ENCODE measurements around the gene SNTG2. TPM values are rescaled to one million over a fixed set of nuclear protein-coding genes. Genes with fewer than 3 reads are reported as not detected.

SNTG2 gene
- total and polyA plus RNA-seq, 4 donors: not detected

- peaks cover 0 to 3% (median 2%) of the 10 kb centered on the region in 4 donors for H3K27me3 ChIP-seq (ENCODE audit: control insufficient read depth in 4 of 4, insufficient read depth in 4 of 4, low read length in 3 of 4)
- H3K36me3 ChIP-seq (ENCODE audit: control insufficient read depth in 4 of 4, insufficient read depth in 3 of 4, low read depth in 1 of 4, low read length in 3 of 4): no peaks in the 10 kb centered on the region
- no peaks in the 10 kb centered on the region for H3K4me1 ChIP-seq (ENCODE audit: control insufficient read depth in 4 of 4, insufficient read depth in 4 of 4, low read length in 3 of 4)
- WGBS: 72% methylated on average over 6 of the region's 6 CpGs
- H3K9me3 ChIP-seq (ENCODE audit: control insufficient read depth in 4 of 4, low read length in 3 of 4): no peaks in the 10 kb centered on the region
- TF ChIP-seq YY1 (IDR thresholded peaks at IDR 0.05): no peak
- no peak for TF ChIP-seq JUND (IDR thresholded peaks at IDR 0.05)
- no peak for TF ChIP-seq HNF4G (IDR thresholded peaks at IDR 0.05)
- no peak for TF ChIP-seq ZBTB33 (IDR thresholded peaks at IDR 0.05)
- TF ChIP-seq SP1 (IDR thresholded peaks at IDR 0.05): no peak
- TF ChIP-seq RXRA (IDR thresholded peaks at IDR 0.05): no peak
- no peak for TF ChIP-seq FOXA2 (IDR thresholded peaks at IDR 0.05)
- no peak for TF ChIP-seq GABPA (IDR thresholded peaks at IDR 0.05 in 1 of 2, conservative IDR thresholded peaks at IDR 0.05 in 1 of 2)
- TF ChIP-seq RAD21 (IDR thresholded peaks at IDR 0.05): no peak
- no peak for TF ChIP-seq HNF4A (conservative IDR thresholded peaks at IDR 0.05)
- TF ChIP-seq REST (IDR thresholded peaks at IDR 0.05): no peak
- no peak for TF ChIP-seq FOXA1 (IDR thresholded peaks at IDR 0.05)
- TF ChIP-seq NR2F2 (IDR thresholded peaks at IDR 0.05): no peak
- no peak for TF ChIP-seq CTCF (IDR thresholded peaks at IDR 0.05; ENCODE audit: low read depth, low read length, missing input control)
- no peak for TF ChIP-seq ATF3 (IDR thresholded peaks at IDR 0.05)
- no peak for TF ChIP-seq TAF1 (conservative IDR thresholded peaks at IDR 0.05)
- no peak for TF ChIP-seq EGR1 (IDR thresholded peaks at IDR 0.05; ENCODE audit: low read depth in 2 of 2)
- TF ChIP-seq MAX (IDR thresholded peaks at IDR 0.05): no peak
- H3K9ac ChIP-seq (ENCODE audit: low read depth in 1 of 2, low read length in 2 of 2): no peak overlapping the region
- H3K27ac ChIP-seq (ENCODE audit: low read depth in 1 of 2, low read length in 2 of 2): no peak overlapping the region
- H3K4me3 ChIP-seq (ENCODE audit: low read depth in 1 of 3, low read length in 3 of 3): no peak overlapping the region
- no peak for DNase-seq (ENCODE audit: low spot score)
These were observed 426.8 kb downstream of the SNTG2 start for GRCh38 chr2:1377473-1377872.
